HepG2 (cell line): ENCODE measurements around the gene NTM. TPM values are rescaled to one million over a fixed set of nuclear protein-coding genes. Genes with fewer than 3 reads are reported as not detected.

ENCODE experiments used
- ATAC-seq: fragments of 200-7000 bp; cut with Tn5 transposase; 3 replicates; pipeline ENCODE4 v1.9.1; 2020; ENCODE audit warnings: mild to moderate bottlenecking, moderate library complexity
- BruUV-seq: library from RNA; stranded (reverse); fragments of 400-500 nt; replicated peaks from 2 replicates; lab custom pipeline; 2021; lab: Mats Ljungman, UMichigan
- CTCF ChIA-PET: fragments of 300-600 bp; formaldehyde crosslinking; extraction: SDS; loops from one replicate; lab custom pipeline; 2021; ENCODE audit warnings: low total read pairs, inconsistent platforms, low intra/inter-chr PET ratio; lab: Yijun Ruan, JAX
- POLR2A ChIA-PET: fragments of 350-600 bp; sonication (Branson Sonifier 250); formaldehyde crosslinking; loops from one replicate; lab custom pipeline; 2020; ENCODE audit warnings: antibody characterized with exemption, inconsistent platforms; lab: Yijun Ruan, JAX
- DNase-seq: peaks from one replicate; pipeline ENCODE4 v3.0.0-alpha.2; 2015; ENCODE audit warnings: low spot score
- FAIRE-seq: peaks from 3 replicates; lab custom pipeline; 2011; peaks lifted over from hg19 to GRCh38; lab: Jason Lieb, UNC
- H2AFZ ChIP-seq: one replicate; pipeline ENCODE4 v1.6.1; 2011; ENCODE audit warnings: low read length, inconsistent platforms
- H3K27ac ChIP-seq: fragments of 300-600 bp; 3 replicates; pipeline ENCODE4 v1.8.0; 2011; ENCODE audit warnings: mixed run types, mild to moderate bottlenecking, mixed read lengths, low read length, inconsistent platforms; ENCODE audit not compliant: insufficient read depth; ENCODE audit errors: extremely low read length
- H3K27me3 ChIP-seq, 2 experiments: fragments of 200-600 bp in 1 of 2; 2 replicates in 1 of 2; 3 replicates in 1 of 2; pipeline versions ENCODE4 v1.6.0 to v1.8.0; 2011; ENCODE audit warnings: low read length in 2 of 2, mild to moderate bottlenecking in 2 of 2, moderate library complexity in 2 of 2, inconsistent platforms in 1 of 2; ENCODE audit not compliant: insufficient read depth in 2 of 2, control insufficient read depth in 1 of 2
- H3K36me3 ChIP-seq, 2 experiments: fragments of 200-600 bp in 1 of 2; replicated peaks in 1 of 2; 2 replicates in 1 of 2; 3 replicates in 1 of 2; pipeline versions ENCODE4 v1.5.1 to v1.8.0; 2011; ENCODE audit warnings: low read length in 2 of 2, inconsistent platforms in 1 of 2; ENCODE audit not compliant: insufficient read depth in 2 of 2, control insufficient read depth in 1 of 2
- H3K4me1 ChIP-seq: 2 replicates; pipeline ENCODE4 v1.5.1; 2012; ENCODE audit warnings: low read length, inconsistent platforms; ENCODE audit not compliant: insufficient read depth
- H3K4me2 ChIP-seq: 2 replicates; pipeline ENCODE4 v1.6.0; 2011; ENCODE audit warnings: low read depth, low read length, inconsistent platforms
- H3K4me3 ChIP-seq, 3 experiments: fragments of 200-600 bp in 1 of 3; sonication (generic), shearing (Covaris generic) in 1 of 3; replicated peaks in 1 of 3; 2 replicates each; pipeline ENCODE4 v1.5.1; 2011 to 2016; ENCODE audit warnings: low read length in 3 of 3, inconsistent platforms in 2 of 3, low read depth in 2 of 3, mild to moderate bottlenecking in 2 of 3, control low read depth in 1 of 3, mixed read lengths in 1 of 3; ENCODE audit not compliant: insufficient read depth in 1 of 3
- H3K79me2 ChIP-seq: one replicate; pipeline ENCODE4 v1.6.1; 2011; ENCODE audit warnings: low read length, inconsistent platforms; ENCODE audit not compliant: insufficient read depth
- H3K9ac ChIP-seq: 2 replicates; pipeline ENCODE4 v1.6.0; 2011; ENCODE audit warnings: mild to moderate bottlenecking, low read depth, low read length, inconsistent platforms; ENCODE audit not compliant: insufficient read depth
- H3K9me3 ChIP-seq: 2 replicates; pipeline ENCODE4 v1.5.1; 2012; ENCODE audit warnings: mild to moderate bottlenecking, low read length
- H4K20me1 ChIP-seq: 2 replicates; pipeline ENCODE4 v1.6.0; 2011; ENCODE audit warnings: inconsistent platforms, mild to moderate bottlenecking, low read length, moderate library complexity; ENCODE audit not compliant: insufficient read depth
- SP140L ChIP-seq: sonication (generic); formaldehyde crosslinking; IDR thresholded peaks from 2 replicates; pipeline ENCODE4 v1.4.0; 2020; ENCODE audit warnings: missing genetic modification reagents, borderline replicate concordance
- U2AF1 ChIP-seq: fragments of 200-400 bp; formaldehyde crosslinking; optimal IDR thresholded peaks from 2 replicates; pipeline ENCODE3; 2017; ENCODE audit warnings: mild to moderate bottlenecking, low read depth, low read length
- ZBTB14 ChIP-seq: sonication (generic); formaldehyde crosslinking; IDR thresholded peaks from 2 replicates; pipeline ENCODE4 v1.4.0; 2020; ENCODE audit warnings: missing genetic modification reagents
- ZNF34 ChIP-seq: sonication (generic); formaldehyde crosslinking; IDR thresholded peaks from 2 replicates; pipeline ENCODE4 v1.4.0; 2020; ENCODE audit warnings: mild to moderate bottlenecking, missing genetic modification reagents, borderline replicate concordance
- ZSCAN21 ChIP-seq: sonication (generic); formaldehyde crosslinking; IDR thresholded peaks from 2 replicates; pipeline ENCODE4 v1.8.0; 2022; ENCODE audit warnings: mild to moderate bottlenecking, missing genetic modification reagents, moderate library complexity, borderline replicate concordance
- ZSCAN30 ChIP-seq: sonication (generic); formaldehyde crosslinking; IDR thresholded peaks from 2 replicates; pipeline ENCODE4 v1.5.0; 2020; ENCODE audit warnings: mild to moderate bottlenecking, missing genetic modification reagents
- WGBS: methylation state at CpG from one replicate; pipeline ENCODE4 v1.1.6; 2017; ENCODE audit warnings: low lambda C conversion rate; 5-methylcytosine and 5-hydroxymethylcytosine counted together
- in situ Hi-C: cut with HindIII; loops from 2 replicates; pipeline ENCODE4 v1.10.0; 2017; ENCODE audit warnings: low pct_unique_long_range_greater_than_20kb; ENCODE audit not compliant: extremely low pct_ligation_motif_present
- intact Hi-C: fragments of 100-400 bp; cut with micrococcal nuclease; formaldehyde crosslinking; loops from one replicate; pipeline ENCODE4 v1.10.0; 2022; ENCODE audit not compliant: unreplicated experiment
- polyA plus RNA-seq, 8 experiments: library from polyadenylated mRNA; depleted of rRNA in 3 of 8; stranded (reverse) in 7 of 8; unstranded in 1 of 8; fragments of >200 nt; fragmentation: Illumina TruSeq in 4 of 8; extraction: Trizol in 4 of 8; gene quantifications; 2 replicates each; pipeline versions ENCODE4 v1.2.1 to v1.2.3, GENCODE V29; 2011 to 2016; ENCODE audit warnings: low read depth in 4 of 8, missing spikeins in 1 of 8, mixed read lengths in 1 of 8; ENCODE audit not compliant: insufficient read depth in 1 of 8
- total RNA-seq, 5 experiments: library from RNA; depleted of rRNA; stranded (reverse); fragments of >200 nt; fragmentation: Illumina TruSeq; extraction: Trizol; gene quantifications; 2 replicates each; pipeline ENCODE4 v1.2.3, GENCODE V29; 2016; ENCODE audit warnings: low read depth in 1 of 5
- TF ChIP-seq, protein P1 (sequence below): sonication (generic); formaldehyde crosslinking; IDR thresholded peaks from 2 replicates; pipeline ENCODE4 v1.4.0; 2020; ENCODE audit warnings: missing genetic modification reagents, borderline replicate concordance

NTM gene
- total and polyA plus RNA-seq, 2 of the 13 experiments (the other 11 are each of a cell fraction or from before 2014, with no cell fraction given): not detected

DNA sequence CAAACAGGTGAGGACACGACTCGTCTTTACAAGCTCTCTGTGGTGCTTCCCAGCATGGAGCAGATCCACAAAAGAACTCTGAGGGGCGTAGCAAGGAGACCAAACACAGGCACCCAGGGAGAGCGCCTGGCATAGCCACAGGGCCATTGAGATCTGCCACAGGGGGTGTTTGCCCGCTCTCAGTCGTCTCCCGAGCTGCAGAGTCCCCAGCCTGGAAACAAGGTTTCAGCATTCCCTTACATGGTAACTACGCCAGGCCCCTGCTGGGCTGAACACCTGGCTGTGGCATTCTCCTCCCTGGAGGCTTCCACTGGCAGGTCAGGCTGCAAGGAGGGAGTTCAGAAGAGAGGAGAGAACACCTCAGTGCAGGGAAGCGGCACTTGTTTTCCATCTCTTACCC lies 962.1 kb downstream of the NTM start (continued):
- TF ChIP-seq ZBTB14: no peak
- TF ChIP-seq, all 625 proteins: peak for 0

GRCh38 chr11:132334769-132335280 lies 964.4 kb downstream of the NTM start:
- no peak overlapping the region for H3K4me2 ChIP-seq
- FAIRE-seq: no peak
- H3K9me3 ChIP-seq: no peaks in the 10 kb centered on the region
- intact Hi-C loops (no loop called here), in situ Hi-C loops (no loop called here)
- no peaks in the 10 kb centered on the region for H3K79me2 ChIP-seq
- BruUV-seq: no TSS peak
- ChIA-PET POLR2A (no interaction called here), CTCF (no interaction called here)
- no peak for ATAC-seq
- 33% methylated on average over 9 of the region's 15 CpGs for WGBS
- H3K27ac ChIP-seq: no peak overlapping the region
- no peaks in the 10 kb centered on the region for H3K36me3 ChIP-seq
- H4K20me1 ChIP-seq: no peaks in the 10 kb centered on the region
- H3K9ac ChIP-seq: no peak overlapping the region
- H2AFZ ChIP-seq: no peak overlapping the region
- H3K4me3 ChIP-seq: no peak overlapping the region
- H3K4me1 ChIP-seq: no peaks in the 10 kb centered on the region
- no peaks in the 10 kb centered on the region for H3K27me3 ChIP-seq
- no peak for DNase-seq
- TF ChIP-seq, protein P1, sequence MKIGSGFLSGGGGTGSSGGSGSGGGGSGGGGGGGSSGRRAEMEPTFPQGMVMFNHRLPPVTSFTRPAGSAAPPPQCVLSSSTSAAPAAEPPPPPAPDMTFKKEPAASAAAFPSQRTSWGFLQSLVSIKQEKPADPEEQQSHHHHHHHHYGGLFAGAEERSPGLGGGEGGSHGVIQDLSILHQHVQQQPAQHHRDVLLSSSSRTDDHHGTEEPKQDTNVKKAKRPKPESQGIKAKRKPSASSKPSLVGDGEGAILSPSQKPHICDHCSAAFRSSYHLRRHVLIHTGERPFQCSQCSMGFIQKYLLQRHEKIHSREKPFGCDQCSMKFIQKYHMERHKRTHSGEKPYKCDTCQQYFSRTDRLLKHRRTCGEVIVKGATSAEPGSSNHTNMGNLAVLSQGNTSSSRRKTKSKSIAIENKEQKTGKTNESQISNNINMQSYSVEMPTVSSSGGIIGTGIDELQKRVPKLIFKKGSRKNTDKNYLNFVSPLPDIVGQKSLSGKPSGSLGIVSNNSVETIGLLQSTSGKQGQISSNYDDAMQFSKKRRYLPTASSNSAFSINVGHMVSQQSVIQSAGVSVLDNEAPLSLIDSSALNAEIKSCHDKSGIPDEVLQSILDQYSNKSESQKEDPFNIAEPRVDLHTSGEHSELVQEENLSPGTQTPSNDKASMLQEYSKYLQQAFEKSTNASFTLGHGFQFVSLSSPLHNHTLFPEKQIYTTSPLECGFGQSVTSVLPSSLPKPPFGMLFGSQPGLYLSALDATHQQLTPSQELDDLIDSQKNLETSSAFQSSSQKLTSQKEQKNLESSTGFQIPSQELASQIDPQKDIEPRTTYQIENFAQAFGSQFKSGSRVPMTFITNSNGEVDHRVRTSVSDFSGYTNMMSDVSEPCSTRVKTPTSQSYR (CRISPR knock-in tag): no peak
- no peak for TF ChIP-seq SP140L (CRISPR knock-in tag)
- no peak for TF ChIP-seq ZNF34 (CRISPR knock-in tag)
- TF ChIP-seq U2AF1: no peak
- no peak for TF ChIP-seq ZSCAN30 (CRISPR knock-in tag)
- no peak for TF ChIP-seq ZSCAN21 (CRISPR knock-in tag)
